GM19239 (cell line): ENCODE data around the gene MOGAT3.

Source experiments
- DNase-seq: peaks from one replicate; pipeline ENCODE4 v3.0.0; 2011; ENCODE audit warnings: low spot score; ENCODE audit not compliant: insufficient read length
- FAIRE-seq: peaks from 2 replicates; lab custom pipeline; 2011; peaks lifted over from hg19 to GRCh38; lab: Jason Lieb, UNC

The MOGAT3 gene

GRCh38 chr7:101163279-101164070, 37.4 kb downstream of the MOGAT3 start:
- DNase-seq = no peak
- FAIRE-seq = no peak

- FAIRE-seq (no peak), DNase-seq (no peak)
Observed at GRCh38 chr7:101162551-101163278, 38.1 kb downstream of the MOGAT3 start.

- DNase-seq = no peak
- FAIRE-seq = no peak
Observed at GRCh38 chr7:101161692-101162471, 39.0 kb downstream of the MOGAT3 start.

GRCh38 chr7:101160910-101161309, 39.9 kb downstream of the MOGAT3 start:
- no peak for FAIRE-seq
- no peak for DNase-seq

GRCh38 chr7:101159696-101160674, 40.9 kb downstream of the MOGAT3 start:
- no peak for DNase-seq
- FAIRE-seq = no peak

- no peak for DNase-seq
Observed at GRCh38 chr7:101156866-101157589, 43.8 kb downstream of the MOGAT3 start.

GRCh38 chr7:101156277-101156676, 44.6 kb downstream of the MOGAT3 start:
- DNase-seq (no peak), FAIRE-seq (no peak)

More at GRCh38 chr7:101156866-101157589, 43.8 kb downstream of the MOGAT3 start:
- no peak for FAIRE-seq

- FAIRE-seq (no peak), DNase-seq (no peak)
Observed at GRCh38 chr7:101155303-101155702, 45.5 kb downstream of the MOGAT3 start.

- DNase-seq (no peak), FAIRE-seq (no peak)
Observed at GRCh38 chr7:101154693-101155102, 46.1 kb downstream of the MOGAT3 start.

- DNase-seq (peak; percentile 97), FAIRE-seq (peak; percentile 93)
Observed at GRCh38 chr7:101153969-101154692, 46.7 kb downstream of the MOGAT3 start, which contains the start of gene AP1S1. Gene AP1S1 (plus strand): TSS chr7:101154476. CDS start chr7:101154515, 39 bp downstream.

- DNase-seq (no peak), FAIRE-seq (no peak)
Observed at GRCh38 chr7:101151908-101152651, 48.8 kb downstream of the MOGAT3 start.
